Mesenchymal stem cell (in vitro differentiated cells and primary cell): ENCODE results near the gene FILIP1L.

Experiments
- DNase-seq: peaks from one replicate; pipeline ENCODE4 v3.0.0-alpha.2; 2013
- H2AFZ ChIP-seq: one replicate; pipeline ENCODE4 v1.6.1; 2013; ENCODE audit warnings: low read depth, mild to moderate bottlenecking, control low read depth, inconsistent platforms, low read length, moderate library complexity
- H2AK5ac ChIP-seq: 2 replicates; pipeline ENCODE4 v1.6.1; 2013; ENCODE audit warnings: low read length, moderate library complexity, mild to moderate bottlenecking, inconsistent platforms; ENCODE audit not compliant: severe bottlenecking
- H2BK120ac ChIP-seq: one replicate; pipeline ENCODE4 v1.6.1; 2013; ENCODE audit warnings: low read depth, mild to moderate bottlenecking, inconsistent platforms, low read length, moderate library complexity
- H2BK12ac ChIP-seq, 2 experiments: one replicate each; pipeline ENCODE4 v1.6.1; 2013; ENCODE audit warnings: inconsistent platforms in 2 of 2, low read length in 2 of 2, mild to moderate bottlenecking in 2 of 2, moderate library complexity in 2 of 2, control low read depth in 1 of 2
- H2BK15ac ChIP-seq: one replicate; pipeline ENCODE4 v1.6.1; 2013; ENCODE audit warnings: mild to moderate bottlenecking, low read depth, inconsistent platforms; ENCODE audit not compliant: poor library complexity, severe bottlenecking
- H2BK5ac ChIP-seq: 2 replicates; pipeline ENCODE4 v1.6.1; 2013; ENCODE audit warnings: low read depth, mild to moderate bottlenecking, low read length, control low read depth, inconsistent platforms; ENCODE audit not compliant: poor library complexity, severe bottlenecking
- H3K14ac ChIP-seq, 2 experiments: one replicate each; pipeline ENCODE4 v1.6.1; 2013; ENCODE audit warnings: inconsistent platforms in 2 of 2, low read length in 2 of 2, control low read depth in 1 of 2, mild to moderate bottlenecking in 1 of 2, moderate library complexity in 1 of 2
- H3K18ac ChIP-seq, 2 experiments: one replicate each; pipeline ENCODE4 v1.6.1; 2013; ENCODE audit warnings: inconsistent platforms in 2 of 2, low read length in 2 of 2, control low read depth in 1 of 2, low read depth in 1 of 2, mild to moderate bottlenecking in 1 of 2
- H3K23ac ChIP-seq, 2 experiments: one replicate each; pipeline ENCODE4 v1.6.1; 2013; ENCODE audit warnings: inconsistent platforms in 2 of 2, low read length in 2 of 2, mild to moderate bottlenecking in 2 of 2, moderate library complexity in 2 of 2, control low read depth in 1 of 2
- H3K27ac ChIP-seq: 2 replicates; pipeline ENCODE4 v1.5.1; 2013; ENCODE audit warnings: mild to moderate bottlenecking, moderate library complexity, low read length, control low read depth, inconsistent platforms; ENCODE audit not compliant: poor library complexity, severe bottlenecking
- H3K27me3 ChIP-seq, 2 experiments: 2 replicates each; pipeline versions ENCODE4 v1.6.1 to v1.7.0; 2013; ENCODE audit warnings: low read length in 2 of 2, mild to moderate bottlenecking in 2 of 2, moderate library complexity in 2 of 2, control low read depth in 1 of 2, inconsistent platforms in 1 of 2; ENCODE audit not compliant: control insufficient read depth in 1 of 2, insufficient read depth in 1 of 2
- H3K36me3 ChIP-seq, 2 experiments: 2 replicates each; pipeline versions ENCODE4 v1.6.1 to v1.7.0; 2013; ENCODE audit warnings: low read length in 2 of 2, control low read depth in 1 of 2, inconsistent platforms in 1 of 2, low read depth in 1 of 2, mild to moderate bottlenecking in 1 of 2; ENCODE audit not compliant: insufficient read depth in 2 of 2, control insufficient read depth in 1 of 2
- H3K4ac ChIP-seq, 2 experiments: one replicate each; pipeline ENCODE4 v1.6.1; 2013; ENCODE audit warnings: inconsistent platforms in 2 of 2, low read length in 2 of 2, mild to moderate bottlenecking in 2 of 2, moderate library complexity in 2 of 2, control low read depth in 1 of 2, low read depth in 1 of 2
- H3K4me1 ChIP-seq: 2 replicates; pipeline ENCODE4 v1.6.1; 2013; ENCODE audit warnings: low read depth, low read length, control low read depth; ENCODE audit not compliant: control insufficient read depth, insufficient read depth
- H3K4me2 ChIP-seq: 2 replicates; pipeline ENCODE4 v1.6.1; 2013; ENCODE audit warnings: low read length, mild to moderate bottlenecking, inconsistent platforms; ENCODE audit not compliant: poor library complexity, severe bottlenecking
- H3K4me3 ChIP-seq, 2 experiments: 2 replicates each; pipeline versions ENCODE4 v1.5.1 to v1.7.0; 2013; ENCODE audit warnings: low read length in 2 of 2, mild to moderate bottlenecking in 2 of 2, control low read depth in 1 of 2, low read depth in 1 of 2; ENCODE audit not compliant: insufficient read depth in 1 of 2
- H3K79me1 ChIP-seq: replicated peaks from 2 replicates; pipeline ENCODE4 v1.6.1; 2013; ENCODE audit warnings: mild to moderate bottlenecking, control low read depth, low read length, inconsistent platforms; ENCODE audit not compliant: poor library complexity, severe bottlenecking
- H3K9ac ChIP-seq: 2 replicates; pipeline ENCODE4 v1.7.0; 2013; ENCODE audit warnings: mild to moderate bottlenecking, low read length, moderate library complexity
- H3K9me3 ChIP-seq: 2 replicates; pipeline ENCODE4 v1.7.0; 2013; ENCODE audit warnings: mild to moderate bottlenecking, low read length; ENCODE audit not compliant: control insufficient read depth
- H4K8ac ChIP-seq: one replicate; pipeline ENCODE4 v1.6.1; 2013; ENCODE audit warnings: inconsistent platforms, mild to moderate bottlenecking, low read length, moderate library complexity
- H4K91ac ChIP-seq: one replicate; pipeline ENCODE4 v1.6.1; 2013; ENCODE audit warnings: mild to moderate bottlenecking, low read length, inconsistent platforms
- WGBS: methylation state at CpG from one replicate; pipeline ENCODE4 v1.1.7; 2013; ENCODE audit warnings: mixed read lengths; 5-methylcytosine and 5-hydroxymethylcytosine counted together

FILIP1L gene

GRCh38 chr3:100030914-100031425, 83.3 kb downstream of the FILIP1L start:
- Histone ChIP-seq H3K4me3 (no peak overlapping the region), H2BK5ac (no peak overlapping the region)
- 88% methylated on average over 1 of the region's 1 CpG for WGBS

DNA sequence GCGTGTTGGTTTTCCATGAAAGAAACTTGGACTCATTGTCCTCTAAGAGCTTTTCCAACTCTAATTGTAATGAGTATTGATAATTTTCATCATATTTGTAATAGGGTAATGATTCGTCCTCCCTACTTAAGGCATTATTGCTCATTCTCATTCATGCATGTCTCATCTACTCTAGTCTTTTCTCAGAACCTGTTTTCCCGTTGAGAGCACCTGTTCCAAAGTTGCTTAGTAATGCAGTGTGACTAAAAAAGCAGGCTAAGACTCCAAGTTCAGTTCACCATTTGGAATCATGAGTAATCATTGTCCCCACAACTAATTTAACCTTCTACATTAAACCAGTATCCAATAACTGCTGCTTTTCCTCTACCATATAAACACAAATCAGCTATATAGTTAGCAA, 84.0 kb downstream of the FILIP1L start:
- H4K91ac ChIP-seq = no peak overlapping the region
- H3K4me3 ChIP-seq = no peak overlapping the region
- H3K9ac ChIP-seq = no peak overlapping the region
- no peak overlapping the region for H3K23ac ChIP-seq
- peaks cover 1% of the 10 kb centered on the region for H3K4me1 ChIP-seq
- H3K18ac ChIP-seq = no peak overlapping the region
- no peak overlapping the region for H2BK12ac ChIP-seq
- no peak for DNase-seq
- H4K8ac ChIP-seq = no peak overlapping the region
- H3K4ac ChIP-seq = no peak overlapping the region
- WGBS = 100% methylated on average over 3 of the region's 3 CpGs
- H3K27ac ChIP-seq = no peak overlapping the region
- no peak overlapping the region for H2AK5ac ChIP-seq
- no peaks in the 10 kb centered on the region for H3K36me3 ChIP-seq
- H2BK15ac ChIP-seq = no peak overlapping the region
- no peak overlapping the region for H3K4me2 ChIP-seq
- H2BK120ac ChIP-seq = no peak overlapping the region
- peaks cover 4% of the 10 kb centered on the region for H3K79me1 ChIP-seq
- H3K14ac ChIP-seq = no peak overlapping the region
- H3K27me3 ChIP-seq = no peaks in the 10 kb centered on the region
- H3K9me3 ChIP-seq = no peaks in the 10 kb centered on the region
- no peak overlapping the region for H2AFZ ChIP-seq
- H2BK5ac ChIP-seq = no peak overlapping the region

More at GRCh38 chr3:100030914-100031425, 83.3 kb downstream of the FILIP1L start:
- Histone ChIP-seq H2BK12ac (no peak overlapping the region), H3K23ac (no peak overlapping the region), H3K27ac (no peak overlapping the region), H3K4me2 (no peak overlapping the region), H3K36me3 (no peaks in the 10 kb centered on the region), H3K4me1 (no peaks in the 10 kb centered on the region), H3K9me3 (no peaks in the 10 kb centered on the region), H3K18ac (no peak overlapping the region), H3K27me3 (no peaks in the 10 kb centered on the region), H2BK15ac (no peak overlapping the region), H4K8ac (no peak overlapping the region), H3K4ac (no peak overlapping the region), H3K79me1 (peaks cover 1% of the 10 kb centered on the region), H2AFZ (no peak overlapping the region), H3K14ac (no peak overlapping the region), H4K91ac (no peak overlapping the region), H2AK5ac (peak overlapping the region; percentile 63), H2BK120ac (no peak overlapping the region), H3K9ac (no peak overlapping the region)
- DNase-seq = no peak

DNA sequence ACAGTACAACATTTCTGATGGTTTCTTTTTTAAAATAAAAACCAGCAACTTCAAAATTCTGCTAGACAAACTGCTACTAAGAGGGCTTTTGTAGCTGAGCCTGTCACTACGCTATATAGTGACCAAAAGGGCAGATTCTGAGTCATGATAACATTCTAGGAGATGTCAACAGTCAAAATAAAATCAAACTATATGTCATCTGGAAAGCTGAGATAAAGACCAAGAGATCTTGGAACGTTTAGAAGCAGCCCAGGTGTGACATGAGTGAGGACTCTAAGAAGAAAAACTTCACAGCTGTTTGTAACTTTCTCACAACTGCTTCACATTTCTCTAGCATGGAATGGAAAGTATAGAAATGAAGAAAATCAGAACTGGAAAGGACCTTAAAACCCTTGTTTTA, 84.6 kb downstream of the FILIP1L start:
- H2BK15ac ChIP-seq = no peak overlapping the region
- no peak overlapping the region for H3K27ac ChIP-seq
- no peak overlapping the region for H3K4me2 ChIP-seq
- H3K4ac ChIP-seq = no peak overlapping the region
- no peaks in the 10 kb centered on the region for H3K27me3 ChIP-seq
- no peak overlapping the region for H2BK5ac ChIP-seq
- H4K8ac ChIP-seq = no peak overlapping the region
- no peaks in the 10 kb centered on the region for H3K9me3 ChIP-seq
- DNase-seq = no peak
- no peak overlapping the region for H2BK12ac ChIP-seq
- H2AFZ ChIP-seq = no peak overlapping the region
- WGBS = 40% methylated on average over 1 of the region's 2 CpGs
- H3K18ac ChIP-seq = no peak overlapping the region
- no peak overlapping the region for H3K23ac ChIP-seq
- H3K79me1 ChIP-seq = peaks cover 4% of the 10 kb centered on the region
- no peak overlapping the region for H3K4me3 ChIP-seq
- no peak overlapping the region for H2AK5ac ChIP-seq
- no peaks in the 10 kb centered on the region for H3K36me3 ChIP-seq
- no peak overlapping the region for H3K9ac ChIP-seq
- H3K4me1 ChIP-seq = peaks cover 2% of the 10 kb centered on the region
- H3K14ac ChIP-seq = no peak overlapping the region
- no peak overlapping the region for H2BK120ac ChIP-seq
- no peak overlapping the region for H4K91ac ChIP-seq

GRCh38 chr3:100029052-100029451, 85.2 kb downstream of the FILIP1L start:
- Histone ChIP-seq H3K36me3 (no peaks in the 10 kb centered on the region), H3K4ac (no peak overlapping the region), H3K4me2 (no peak overlapping the region), H3K18ac (no peak overlapping the region), H2BK5ac (no peak overlapping the region), H3K4me1 (peaks cover 3% of the 10 kb centered on the region), H4K8ac (no peak overlapping the region), H3K4me3 (no peak overlapping the region), H3K9ac (no peak overlapping the region), H3K27ac (no peak overlapping the region), H3K23ac (no peak overlapping the region), H2AFZ (no peak overlapping the region), H2AK5ac (no peak overlapping the region), H2BK120ac (no peak overlapping the region), H2BK15ac (no peak overlapping the region), H4K91ac (no peak overlapping the region), H3K27me3 (no peaks in the 10 kb centered on the region), H2BK12ac (no peak overlapping the region), H3K79me1 (peaks cover 4% of the 10 kb centered on the region), H3K14ac (no peak overlapping the region), H3K9me3 (no peaks in the 10 kb centered on the region)
- WGBS = no CpG with 5 or more reads among the region's 1 CpG
- no peak for DNase-seq
